GM18951 (cell line): ENCODE results near the gene MPC2.

ENCODE experiments used
- POLR2A ChIP-seq: IDR thresholded peaks from 4 replicates; pipeline ENCODE4 v1.6.1; 2011; ENCODE audit warnings: mild to moderate bottlenecking; ENCODE audit not compliant: insufficient read length, insufficient read depth; ENCODE audit errors: extremely low read depth
- in situ Hi-C: fragments of 300-500 bp; cut with MboI; formaldehyde crosslinking; loops from one replicate; pipeline ENCODE4 v1.12.0; 2022; ENCODE audit warnings: low sequenced_read_pairs, mixed read lengths, inconsistent platforms; ENCODE audit not compliant: unreplicated experiment

MPC2 gene

DNA sequence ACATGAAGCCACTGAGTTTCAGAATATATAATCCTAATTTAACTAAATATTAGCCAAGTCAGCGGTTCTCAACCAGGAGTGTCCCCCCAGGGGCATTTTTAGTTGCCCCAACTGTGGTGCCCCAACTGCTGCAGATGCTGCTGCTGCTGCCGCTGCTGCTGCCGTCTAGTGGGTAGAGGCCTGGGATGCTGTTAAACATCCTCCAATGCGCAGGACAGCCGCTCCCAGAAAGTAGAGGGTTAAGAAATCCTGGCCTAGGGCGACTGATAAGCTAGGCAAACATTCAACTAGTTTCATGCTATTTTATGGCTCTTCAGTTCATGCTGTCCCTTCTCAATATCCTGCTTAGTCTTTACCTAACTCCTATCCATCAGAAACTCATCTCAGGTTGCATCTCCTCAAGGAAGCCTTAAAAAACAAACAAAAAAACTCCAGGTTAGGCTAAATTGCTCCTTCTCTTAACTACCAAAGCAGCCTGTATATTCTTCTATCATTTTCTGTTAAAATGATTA, 10.3 kb downstream of the MPC2 start:
- TF ChIP-seq POLR2A: no peak
- in situ Hi-C loops: no loop called here

DNA sequence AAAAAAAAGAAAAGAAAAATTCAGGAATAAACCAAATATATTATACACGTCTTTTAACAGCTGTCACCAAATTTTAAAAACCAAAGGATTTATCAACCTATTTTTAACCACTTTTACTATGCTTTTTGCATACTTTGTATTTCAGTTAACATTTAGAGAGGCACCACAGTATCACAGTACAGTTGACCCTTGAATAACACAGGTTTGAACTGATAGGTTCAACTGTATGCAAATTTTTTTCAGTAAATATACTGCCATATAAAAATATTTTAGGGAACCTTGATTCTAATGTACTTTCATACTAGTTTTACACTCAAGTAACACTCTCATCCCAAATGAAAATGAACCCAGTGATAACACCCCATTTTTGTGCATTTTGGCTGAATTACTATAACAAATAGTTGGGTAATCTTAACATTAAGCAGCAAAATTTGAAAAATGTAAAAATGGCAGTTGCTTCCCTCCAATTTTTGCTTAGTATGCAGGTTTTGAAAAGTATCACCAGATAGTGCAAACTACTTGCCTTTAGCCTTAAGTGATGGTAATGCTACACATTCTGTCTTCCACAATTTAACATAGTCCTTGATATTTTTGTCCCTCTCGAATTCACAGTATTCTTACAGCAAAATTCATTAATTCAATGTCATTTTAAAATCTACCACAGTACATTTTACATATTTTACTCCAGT, 12.2 kb downstream of the MPC2 start:
- TF ChIP-seq POLR2A: no peak
- in situ Hi-C loops: no loop called here

DNA sequence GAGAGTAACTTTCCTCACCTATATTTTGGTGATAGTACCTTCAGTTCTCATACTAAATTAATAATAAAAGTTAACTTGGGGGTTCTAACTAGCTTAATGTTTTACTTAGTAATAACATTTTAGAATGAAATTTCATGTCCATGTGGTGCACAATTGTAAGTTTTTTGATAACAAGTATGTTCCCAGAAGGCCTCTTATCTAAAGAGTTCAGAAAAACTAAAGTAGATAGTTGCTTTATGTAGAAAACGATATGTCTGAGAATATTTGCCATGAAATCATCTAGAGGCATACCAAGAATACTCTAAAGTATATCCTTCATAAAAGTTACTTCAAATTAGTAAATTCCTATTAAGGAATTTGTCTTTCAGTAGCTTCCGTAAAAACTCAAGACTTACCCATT, 12.8 kb downstream of the MPC2 start:
- TF ChIP-seq POLR2A: no peak
- in situ Hi-C loops: no loop called here

DNA sequence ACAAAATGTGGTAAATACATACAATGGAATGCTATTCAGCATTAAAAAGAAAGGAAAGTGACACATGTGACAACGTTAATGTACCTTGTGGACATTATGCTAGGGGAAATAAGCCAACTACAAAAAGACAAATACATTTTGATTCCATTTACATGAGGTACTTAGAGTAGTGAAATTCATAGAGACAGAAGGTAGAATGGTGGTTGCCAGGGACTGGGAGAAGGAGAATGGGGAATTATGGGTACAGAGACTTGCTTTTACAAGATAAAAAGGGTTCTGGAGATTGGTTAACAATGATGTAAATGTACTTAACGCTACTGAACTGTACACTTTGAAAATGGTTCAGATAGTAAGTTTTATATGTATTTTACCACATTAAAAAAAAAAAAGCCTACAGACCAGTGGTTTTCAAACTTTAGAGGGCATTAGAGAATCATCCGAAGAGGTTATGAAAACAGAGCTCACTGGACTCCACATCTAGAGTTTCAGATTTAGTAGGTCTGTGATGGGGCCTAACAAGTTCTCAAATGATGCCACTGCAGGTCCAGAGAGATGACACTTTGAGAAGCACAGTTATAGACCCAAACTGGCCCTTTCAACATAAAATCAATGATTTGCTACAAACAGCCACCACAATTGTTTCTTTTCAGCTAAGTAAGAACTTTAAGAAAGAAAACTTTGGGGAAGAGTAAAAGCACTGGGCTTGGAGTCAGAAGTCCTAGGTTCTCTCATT, 13.4 kb downstream of the MPC2 start:
- in situ Hi-C loops: no loop called here
- no peak for TF ChIP-seq POLR2A

DNA sequence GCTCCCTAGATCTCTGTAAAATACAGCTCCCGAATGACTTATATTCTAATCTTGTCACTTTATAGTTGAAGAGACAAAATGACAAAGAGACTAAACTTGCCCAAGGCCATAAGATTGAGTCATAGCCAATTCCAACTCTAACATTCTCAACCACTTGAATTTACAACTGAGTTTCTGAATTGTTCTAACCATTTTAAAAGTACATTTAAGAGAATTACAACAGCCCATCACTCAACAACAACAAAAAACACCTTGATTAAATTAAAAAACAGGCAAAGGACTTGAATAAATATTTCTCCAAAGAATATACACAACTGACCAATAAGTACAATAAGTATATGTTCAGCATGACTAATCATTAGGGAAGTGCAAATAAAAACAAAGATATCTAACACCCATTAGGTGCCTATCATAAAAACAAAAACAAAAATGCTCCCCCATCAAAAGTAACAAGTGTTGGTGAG, 14.2 kb downstream of the MPC2 start:
- in situ Hi-C loops: no loop called here
- TF ChIP-seq POLR2A: no peak

DNA sequence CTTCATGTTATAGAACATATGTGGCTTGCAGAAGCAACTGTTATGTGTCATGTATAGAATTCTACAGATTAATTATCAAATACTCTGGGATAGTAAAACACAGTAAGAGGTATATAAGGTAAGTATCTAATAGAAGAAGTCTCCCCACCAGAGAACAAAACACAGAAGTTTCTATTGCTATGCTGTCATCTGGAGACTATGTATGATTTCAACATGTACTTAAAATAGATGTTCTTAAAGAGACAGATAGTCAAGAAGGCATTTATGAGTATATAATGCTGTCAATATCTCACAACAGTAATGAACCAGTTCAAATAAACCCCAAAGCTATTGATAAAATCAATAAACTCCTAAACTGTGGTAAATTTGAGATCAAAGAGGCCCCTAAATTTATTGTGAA, 14.8 kb downstream of the MPC2 start:
- in situ Hi-C loops: no loop called here
- no peak for TF ChIP-seq POLR2A

DNA sequence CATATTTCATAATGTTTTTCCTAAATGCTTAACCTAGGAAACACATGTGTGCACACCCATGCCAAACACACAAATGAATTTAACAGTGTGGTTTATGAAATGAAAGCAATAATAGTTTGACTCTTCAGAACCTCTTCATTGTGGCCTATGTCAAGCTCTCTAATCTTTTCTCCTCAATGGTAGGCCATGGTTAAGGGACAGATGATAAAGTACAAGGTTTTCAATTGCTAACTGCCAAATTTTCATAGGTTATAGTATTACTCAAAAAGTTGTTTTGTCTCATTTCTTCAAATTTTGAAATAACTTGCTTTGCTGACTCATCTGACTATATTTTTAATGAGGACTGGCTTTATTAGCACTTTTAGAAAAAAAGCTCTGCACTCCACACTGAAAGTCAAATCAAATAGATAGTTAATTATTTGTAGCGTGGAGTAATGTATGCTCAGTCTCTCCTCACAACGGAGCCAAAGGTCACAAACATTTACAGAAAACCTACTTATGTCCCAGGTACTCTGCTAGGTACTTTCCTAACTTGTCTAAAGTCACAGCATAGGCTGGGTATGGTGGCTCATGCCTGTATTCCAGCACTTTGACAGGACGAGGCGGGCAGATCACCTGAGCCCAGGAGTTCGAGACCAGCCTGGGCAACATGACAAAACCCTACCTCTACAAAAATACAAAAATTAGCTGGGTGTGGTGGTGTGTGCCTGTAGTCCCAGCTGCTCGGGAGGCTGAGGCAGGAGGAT, 19.9 kb downstream of the MPC2 start:
- in situ Hi-C loops: no loop called here
- no peak for TF ChIP-seq POLR2A

DNA sequence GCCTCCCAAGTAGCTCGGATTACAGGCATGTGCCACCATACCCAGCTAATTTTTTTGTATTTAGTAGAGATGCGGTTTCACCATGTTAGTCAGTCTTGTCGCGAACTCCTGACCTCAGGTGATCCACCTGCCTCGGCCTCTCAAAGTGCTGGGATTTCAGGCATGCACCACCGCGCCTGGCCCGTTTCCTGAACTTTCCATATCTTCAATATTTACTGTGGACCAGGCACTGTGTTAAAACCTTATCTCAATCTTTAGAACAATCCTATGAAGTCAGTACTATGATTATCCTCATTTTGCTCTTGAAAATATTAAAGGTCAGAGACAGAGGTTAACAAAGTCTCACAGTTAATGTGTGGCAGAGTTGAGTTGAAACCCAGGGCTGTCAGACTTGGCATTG, 21.3 kb downstream of the MPC2 start:
- in situ Hi-C loops: no loop called here

DNA sequence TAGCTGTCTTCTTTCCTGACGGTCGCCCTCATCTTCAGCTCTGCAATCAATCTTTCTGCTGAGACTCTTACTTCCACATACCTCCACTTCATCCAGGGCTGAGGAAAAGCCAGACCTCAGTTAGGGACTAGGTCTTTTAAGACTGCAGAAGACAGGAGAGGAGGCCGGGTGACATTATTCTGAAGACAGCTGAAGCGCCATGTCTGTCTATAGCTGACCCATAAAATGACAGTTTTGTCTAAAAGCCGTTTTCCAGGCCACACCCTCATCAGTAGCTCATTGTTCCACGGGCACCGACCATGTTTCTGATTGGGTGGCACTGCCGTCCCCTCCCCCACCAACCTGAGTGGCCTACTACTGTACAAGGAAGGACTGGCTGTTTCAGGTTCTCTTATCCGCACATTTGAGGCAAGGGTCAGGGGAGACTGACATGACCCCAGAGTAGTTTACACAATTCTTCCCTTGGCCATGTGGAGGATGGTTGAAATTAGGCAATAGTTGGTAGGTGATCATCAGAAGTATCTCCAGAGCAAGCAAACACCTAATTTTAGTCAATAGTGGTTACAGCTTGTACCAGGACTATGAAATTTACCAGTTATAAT, 22.9 kb downstream of the MPC2 start, which contains the start of gene ADCY10:
Gene ADCY10, minus strand, starts transcription at position 240 of the 602 bp plus-strand sequence. CDS start 8,994 bp downstream, outside the sequence.
- in situ Hi-C loops: no loop called here
- TF ChIP-seq POLR2A: no peak

More for the DNA sequence above, 21.3 kb downstream of the MPC2 start:
- no peak for TF ChIP-seq POLR2A

DNA sequence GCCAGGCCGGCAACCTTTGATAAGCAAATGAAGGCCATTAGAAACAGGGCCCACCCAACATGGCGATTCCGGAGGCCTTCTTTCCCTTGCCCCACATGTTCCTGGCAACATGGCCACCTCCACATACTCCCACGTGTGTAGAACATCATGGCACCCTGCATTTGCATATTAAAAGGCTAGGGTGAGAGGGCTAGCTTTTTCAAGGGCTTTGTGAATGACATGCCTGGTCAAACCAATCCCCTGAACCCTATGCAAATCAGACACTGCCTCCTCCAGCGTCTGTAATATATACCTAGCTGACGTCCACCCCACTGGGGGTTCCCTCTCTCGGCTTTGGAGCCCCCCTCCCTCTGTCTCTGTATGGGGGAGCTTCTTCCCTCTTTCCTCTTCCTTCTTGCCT, 24.6 kb downstream of the MPC2 start:
- no peak for TF ChIP-seq POLR2A
- in situ Hi-C loops: no loop called here

DNA sequence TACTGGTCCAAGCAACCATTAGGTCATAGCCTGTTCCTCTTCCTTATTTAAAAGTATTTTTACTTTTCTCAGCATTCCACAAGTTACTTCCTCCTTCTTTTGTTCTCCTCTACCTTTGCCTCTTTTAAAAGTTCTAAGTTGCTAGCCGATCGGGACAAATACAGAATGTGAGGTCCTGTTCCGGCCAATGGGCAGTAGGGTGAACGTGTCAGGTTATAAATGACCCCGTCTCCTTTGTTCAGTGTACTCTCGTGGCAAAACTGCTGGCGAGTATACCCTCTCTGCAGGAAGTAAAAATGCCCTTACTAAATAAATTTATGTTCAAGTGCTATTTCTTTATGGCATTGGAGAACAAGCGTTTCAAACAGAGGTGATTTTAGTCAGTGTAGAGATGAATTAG, 25.5 kb downstream of the MPC2 start:
- TF ChIP-seq POLR2A: no peak
- in situ Hi-C loops: no loop called here

DNA sequence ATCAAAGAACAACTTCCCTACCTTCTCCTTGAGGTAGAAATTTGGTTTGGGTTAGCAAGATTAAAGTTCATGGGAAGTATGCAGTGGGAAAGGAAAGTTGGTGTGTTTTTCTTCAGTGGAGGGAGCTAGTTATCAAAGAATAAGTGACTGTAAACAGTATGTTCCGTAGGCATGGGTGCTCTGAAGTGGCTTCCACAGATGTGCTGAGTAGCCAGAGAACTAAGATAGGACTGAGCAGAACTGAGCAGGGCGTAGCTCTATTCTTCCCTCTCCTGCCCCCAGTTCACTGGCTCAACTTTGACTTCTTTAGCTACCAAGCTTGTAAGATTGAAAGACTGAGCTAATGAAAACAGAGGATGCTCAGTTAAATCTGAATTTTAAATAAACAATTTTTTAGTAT, 26.3 kb downstream of the MPC2 start:
- in situ Hi-C loops: no loop called here
- no peak for TF ChIP-seq POLR2A

DNA sequence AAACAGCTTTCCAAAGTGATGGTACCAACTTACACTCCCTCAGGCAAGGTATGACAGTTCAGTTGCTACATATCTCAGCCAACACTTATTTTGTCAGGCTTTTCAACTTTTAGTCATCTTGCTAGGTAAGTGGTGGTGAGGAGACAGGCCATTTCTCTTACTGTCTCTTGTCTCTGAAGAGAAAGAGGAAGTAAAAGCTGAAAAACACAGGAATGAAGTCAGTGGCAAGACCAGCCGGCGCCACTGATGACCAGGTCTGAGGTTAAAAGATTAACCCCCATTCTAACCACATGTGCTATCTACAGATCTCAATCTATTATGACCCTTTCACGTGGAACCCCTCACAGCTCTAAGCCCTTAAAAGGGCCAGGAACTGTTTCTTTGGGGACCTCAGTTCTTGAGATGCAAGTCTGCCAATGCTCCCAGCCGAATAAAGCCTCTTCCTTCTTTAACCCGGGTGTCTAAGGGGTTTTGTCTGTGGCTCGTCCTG, 27.1 kb downstream of the MPC2 start:
- in situ Hi-C loops: no loop called here
- no peak for TF ChIP-seq POLR2A
